NCI-H345 treated with DMSO at 0.1 percent for 48 hours (cell line): ENCODE measurements around the gene GRID2.

Source experiments
- DNase-seq: peaks from one replicate; lab custom pipeline; 2025; ENCODE audit not compliant: unreplicated experiment; lab: John Stamatoyannopoulos, UW

Gene GRID2

DNA sequence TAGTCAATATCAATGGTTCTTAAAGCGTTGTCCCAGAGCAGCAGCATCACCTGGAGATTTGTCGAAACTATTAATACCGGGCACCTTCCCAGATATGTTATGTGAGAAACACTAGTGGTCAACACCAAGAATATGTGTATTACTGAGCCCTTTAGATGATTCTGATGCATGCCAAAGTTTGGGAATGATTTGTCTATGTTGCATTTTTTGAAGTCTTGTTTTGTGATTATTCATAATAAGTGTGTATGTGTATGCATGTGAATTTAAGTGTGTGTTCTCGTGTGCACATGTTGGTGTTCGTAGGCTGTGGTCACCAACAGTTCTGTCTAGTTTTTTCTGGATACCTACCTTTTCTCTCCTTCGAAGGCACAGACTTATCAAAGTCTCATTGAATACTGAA is 749.4 kb downstream of the GRID2 start:
- no peak for DNase-seq

GRCh38 chr4:93061826-93062225 is 758.1 kb downstream of the GRID2 start:
- DNase-seq = no peak

DNA sequence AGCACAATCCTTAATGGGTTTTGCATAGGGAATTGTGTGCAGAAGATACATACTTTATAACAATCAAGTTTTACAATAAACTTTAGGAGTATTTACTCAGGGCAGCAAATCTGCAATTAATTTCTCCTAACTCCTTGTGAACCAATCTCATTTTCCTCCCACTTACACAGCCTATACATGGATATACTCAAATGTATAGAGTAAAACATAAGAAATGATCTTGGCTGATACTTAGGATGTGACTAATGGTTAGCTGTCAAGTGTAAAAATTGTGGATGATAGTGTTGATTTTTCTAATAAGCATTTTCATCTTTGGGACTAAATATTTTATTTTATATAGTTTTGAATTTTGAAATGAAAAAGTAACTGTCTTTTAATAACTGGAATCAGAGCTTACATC is 759.6 kb downstream of the GRID2 start:
- no peak for DNase-seq

DNA sequence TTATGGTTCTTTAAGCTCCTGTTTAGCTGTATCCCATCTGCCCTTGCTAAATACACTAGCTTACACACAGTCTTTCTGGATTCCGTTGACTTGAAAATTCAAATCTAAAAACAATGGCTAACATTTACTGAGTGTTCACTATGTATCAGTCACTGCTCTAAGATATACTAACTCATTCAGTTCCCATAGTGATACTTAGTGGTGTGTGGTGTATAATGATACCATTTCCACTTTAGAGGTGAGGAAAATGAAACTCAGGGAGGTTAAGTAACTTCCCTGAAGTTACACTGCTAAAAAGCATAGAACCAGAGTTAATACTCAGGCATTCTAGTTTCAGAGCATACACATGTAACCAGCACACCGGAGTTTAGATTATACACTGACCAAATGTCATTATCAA is 762.0 kb downstream of the GRID2 start:
- DNase-seq = no peak

- no peak for DNase-seq
Observed at GRCh38 chr4:93066749-93067148, 763.0 kb downstream of the GRID2 start.

DNA sequence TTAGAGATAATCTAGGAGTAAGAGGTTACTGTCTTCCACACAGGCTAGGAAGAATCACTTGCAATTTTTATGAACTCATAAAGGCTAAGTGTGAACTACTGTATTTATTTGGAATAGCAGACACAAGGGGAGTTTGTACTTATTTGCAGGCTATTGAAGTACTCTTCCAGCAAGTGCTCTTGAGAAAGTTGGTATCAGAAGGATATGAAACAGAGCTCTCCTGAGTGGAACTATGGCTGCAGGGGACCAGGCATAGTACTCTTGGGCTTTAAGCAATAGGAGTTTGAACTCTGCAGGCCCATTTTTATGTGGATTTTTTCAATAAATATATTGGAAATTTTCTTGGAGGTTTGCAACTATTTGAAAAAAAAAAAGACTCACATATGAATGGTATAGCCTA is 768.5 kb downstream of the GRID2 start:
- no peak for DNase-seq

DNA sequence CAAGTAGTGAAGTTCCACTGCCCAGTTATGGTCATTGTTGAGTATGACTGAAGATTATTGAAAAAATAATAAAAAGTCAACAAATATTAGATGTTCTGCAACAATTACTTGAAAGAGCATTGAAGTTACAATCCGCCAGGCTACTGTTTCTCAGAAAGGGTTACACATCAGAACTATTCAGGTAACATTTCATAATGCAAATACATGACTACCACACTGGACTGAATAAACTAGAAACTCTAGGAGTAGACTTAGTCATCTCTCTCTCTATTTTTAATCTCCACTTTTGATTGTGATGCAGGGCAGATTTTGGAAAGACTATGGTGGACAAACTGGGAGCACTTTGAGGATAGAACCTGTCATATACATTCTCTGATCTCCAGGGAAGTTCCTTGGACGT is 776.5 kb downstream of the GRID2 start:
- DNase-seq = no peak

DNA sequence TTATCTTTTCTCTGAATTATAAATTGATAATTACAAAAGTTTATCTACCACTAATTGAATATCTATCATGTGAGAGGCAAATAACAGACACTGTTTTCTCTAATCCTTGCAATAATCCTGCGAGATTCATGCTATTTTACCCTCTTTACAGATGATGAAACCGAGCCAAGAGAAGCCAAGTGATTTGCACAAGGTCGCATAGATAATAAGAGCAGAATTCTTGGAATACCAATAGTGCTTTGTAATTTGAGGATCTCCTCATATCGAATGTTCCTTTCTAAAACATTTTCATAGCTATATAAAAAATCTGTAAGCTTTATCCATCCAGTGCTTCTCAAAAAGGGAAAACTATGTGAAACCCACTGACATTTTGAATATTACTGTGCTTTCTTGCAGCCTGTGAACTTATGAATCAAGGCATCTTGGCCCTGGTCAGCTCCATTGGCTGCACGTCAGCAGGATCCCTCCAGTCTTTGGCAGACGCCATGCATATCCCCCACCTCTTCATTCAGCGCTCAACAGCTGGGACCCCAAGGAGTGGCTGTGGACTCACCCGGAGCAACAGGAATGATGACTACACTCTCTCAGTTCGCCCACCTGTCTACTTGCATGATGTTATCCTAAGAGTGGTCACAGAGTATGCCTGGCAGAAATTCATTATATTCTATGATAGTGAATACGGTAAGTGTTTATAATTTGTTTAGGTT is 781.0 kb downstream of the GRID2 start:
- no peak for DNase-seq

DNA sequence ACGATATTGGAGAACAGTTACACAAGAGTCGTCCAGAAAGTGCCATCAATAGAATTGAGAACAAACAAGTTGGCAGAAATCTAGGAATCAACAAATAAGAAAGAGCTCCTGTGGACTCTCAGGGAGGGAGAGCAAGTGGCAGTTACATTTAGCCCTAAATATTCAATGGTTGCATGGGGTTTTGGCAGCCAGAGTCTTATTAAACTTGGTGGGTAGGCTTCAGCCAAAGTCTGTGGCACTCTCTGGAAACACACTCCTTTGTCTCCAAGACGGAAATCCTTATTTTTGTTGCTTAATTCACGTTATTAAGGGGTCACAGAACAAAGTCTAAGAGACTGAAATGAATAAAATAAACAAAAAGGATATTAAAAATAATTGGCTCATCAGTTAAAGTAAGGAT is 782.6 kb downstream of the GRID2 start:
- DNase-seq = no peak

- no peak for DNase-seq
Observed at GRCh38 chr4:93092765-93093164, 789.0 kb downstream of the GRID2 start.

DNA sequence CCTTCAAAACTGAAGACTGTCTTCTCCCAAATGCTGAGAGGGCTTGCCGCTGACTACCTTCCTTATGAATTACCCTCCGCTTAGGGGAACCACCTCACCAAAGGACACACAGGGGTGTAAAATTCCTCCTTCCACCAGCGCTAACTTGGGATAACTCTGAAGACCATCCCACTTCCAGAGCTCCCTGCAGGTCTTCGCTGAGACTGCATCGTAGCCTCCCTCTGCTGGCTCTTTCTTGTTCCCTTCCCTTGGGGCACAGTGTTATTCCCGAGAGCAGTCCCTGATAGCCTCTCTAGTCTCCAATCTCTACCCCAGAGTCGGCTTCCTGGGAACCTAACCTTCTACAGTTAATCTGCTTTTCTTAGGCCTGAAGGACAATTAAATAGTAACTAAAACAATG is 799.3 kb downstream of the GRID2 start:
- DNase-seq = no peak

GRCh38 chr4:93116624-93117023 is 812.9 kb downstream of the GRID2 start:
- no peak for DNase-seq

- no peak for DNase-seq
Observed at GRCh38 chr4:93127489-93127888, 823.7 kb downstream of the GRID2 start.

DNA sequence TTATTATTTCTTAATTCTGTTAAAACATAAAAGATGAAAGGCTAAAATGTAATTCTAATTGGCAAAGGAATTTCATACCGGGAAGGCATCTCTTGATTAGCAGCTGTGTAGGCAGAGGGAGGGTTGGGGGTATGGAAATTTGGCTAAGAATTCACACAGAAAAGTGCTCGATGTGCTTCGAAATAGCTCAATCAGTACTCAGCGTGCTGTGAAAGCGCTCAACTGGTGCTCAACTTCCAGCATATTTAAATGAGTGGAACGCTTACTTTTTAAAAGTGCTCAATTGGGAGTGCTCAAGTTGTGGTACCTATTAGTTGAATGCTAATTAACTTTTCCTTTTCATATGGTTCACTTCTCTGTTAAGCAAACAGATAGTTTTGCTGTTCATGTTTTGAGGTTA is 828.9 kb downstream of the GRID2 start:
- no peak for DNase-seq

GRCh38 chr4:93139118-93139517 is 835.4 kb downstream of the GRID2 start:
- no peak for DNase-seq

GRCh38 chr4:93143902-93144301 is 840.1 kb downstream of the GRID2 start:
- no peak for DNase-seq

DNA sequence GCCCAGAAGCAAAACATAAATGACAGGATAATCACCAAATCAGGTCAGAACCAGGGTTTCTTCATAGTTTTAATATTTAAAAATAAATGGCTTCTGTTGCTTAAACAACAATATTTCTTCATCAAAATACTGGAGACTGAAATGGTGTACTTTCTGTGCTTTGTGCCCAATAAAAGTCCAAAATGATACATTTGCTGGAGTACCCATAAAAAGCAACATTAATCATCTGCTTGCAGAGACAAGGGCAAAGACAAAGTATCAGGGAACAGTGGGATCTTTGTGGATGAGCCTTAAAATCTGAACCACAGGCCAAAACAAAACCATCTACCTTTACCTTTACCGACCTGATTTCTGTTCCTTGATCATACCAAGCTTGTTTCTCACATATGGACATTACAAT is 840.9 kb downstream of the GRID2 start:
- no peak for DNase-seq

DNA sequence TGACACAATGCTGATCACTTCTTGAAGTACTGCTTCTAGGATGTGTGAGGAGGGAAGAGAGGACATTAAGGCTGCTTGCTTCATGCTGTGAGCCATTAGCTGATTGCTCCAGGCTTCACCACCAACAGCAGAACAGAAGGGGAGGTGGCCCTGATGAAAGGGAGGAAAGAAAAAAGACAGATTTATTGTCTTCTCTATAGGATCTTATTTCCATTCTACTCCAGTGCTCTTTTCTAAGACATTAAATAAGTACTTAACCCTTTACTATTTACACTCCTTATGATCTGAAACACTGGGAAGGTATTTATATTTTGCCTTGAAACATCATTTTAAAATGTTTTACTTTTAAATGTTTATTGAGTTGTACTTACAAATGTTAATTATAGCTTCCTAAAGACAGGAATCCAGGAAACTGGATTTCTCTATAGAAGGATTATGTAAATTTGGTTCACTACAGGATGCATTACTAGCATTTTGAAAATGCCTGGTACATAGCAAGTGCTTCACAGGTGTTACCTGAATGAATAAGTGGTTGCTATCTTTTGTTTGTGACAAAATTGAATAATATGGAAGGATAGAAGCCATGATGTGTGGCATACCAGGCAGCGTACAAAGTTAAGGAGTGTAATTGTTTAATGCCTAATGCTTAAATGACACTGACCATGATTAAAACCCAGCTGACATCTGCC is 843.9 kb downstream of the GRID2 start:
- peak; percentile 2 for DNase-seq

- DNase-seq = no peak
Observed at GRCh38 chr4:93152491-93152890, 848.7 kb downstream of the GRID2 start.

DNA sequence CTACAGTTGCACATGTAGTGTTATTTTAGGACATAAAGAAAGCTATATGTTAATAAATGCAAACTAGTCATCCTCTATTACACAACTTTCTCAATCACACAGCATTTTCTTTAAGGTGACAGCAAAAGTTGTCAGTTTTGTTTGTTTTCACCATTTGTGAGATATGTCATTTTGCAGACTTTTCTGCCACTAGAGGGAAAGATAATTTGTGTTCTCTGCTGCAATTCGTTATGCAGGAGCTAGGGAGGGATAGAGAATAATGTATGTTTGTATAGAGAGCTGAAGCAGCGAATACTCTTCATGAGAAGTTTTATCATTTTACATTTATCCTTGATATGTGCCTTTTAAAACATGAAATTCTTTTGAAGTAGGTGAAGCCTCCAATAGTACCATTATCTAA is 854.2 kb downstream of the GRID2 start:
- DNase-seq = no peak

- no peak for DNase-seq
Observed at GRCh38 chr4:93168053-93168452, 864.3 kb downstream of the GRID2 start.

GRCh38 chr4:93169966-93170365 is 866.2 kb downstream of the GRID2 start:
- no peak for DNase-seq

DNA sequence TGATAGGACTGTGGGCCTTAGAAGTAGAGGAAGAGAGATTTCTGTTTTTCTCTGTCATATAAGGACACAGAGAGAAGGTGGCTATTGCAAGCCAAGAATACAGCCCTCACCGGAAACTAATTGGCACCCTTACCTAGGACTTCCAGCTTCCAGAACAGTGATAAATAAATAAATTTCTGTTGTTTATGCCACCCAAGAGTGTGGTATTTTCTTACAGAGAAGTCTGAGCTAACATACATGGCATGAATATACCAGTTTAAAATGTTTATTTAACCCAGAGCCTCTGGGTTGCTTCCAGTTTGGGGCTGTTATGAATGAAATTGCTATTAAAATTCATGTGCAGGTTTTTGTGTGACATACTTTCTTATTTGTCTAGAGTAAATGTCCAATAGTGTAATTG is 870.8 kb downstream of the GRID2 start:
- no peak for DNase-seq
